ENCODE measurements around the gene HS6ST3.

GRCh38 chr13:96338030-96338429 is 248.1 kb downstream of the HS6ST3 start:
- TF ChIP-seq POLR2AphosphoS5 (IDR thresholded peaks at IDR 0.05; ENCODE audit: control insufficient read depth, insufficient read depth, low read depth, low read length), result no peak
- no peak for TF ChIP-seq HDAC6 (IDR thresholded peaks at IDR 0.05; ENCODE audit: low read depth, low read length)
